Hepatic stellate cell (primary cell): ENCODE results near the gene NADSYN1.

Source experiments
- DNase-seq: peaks from one replicate; pipeline ENCODE4 v3.0.0; 2011; ENCODE audit warnings: low spot score

NADSYN1 gene

DNA sequence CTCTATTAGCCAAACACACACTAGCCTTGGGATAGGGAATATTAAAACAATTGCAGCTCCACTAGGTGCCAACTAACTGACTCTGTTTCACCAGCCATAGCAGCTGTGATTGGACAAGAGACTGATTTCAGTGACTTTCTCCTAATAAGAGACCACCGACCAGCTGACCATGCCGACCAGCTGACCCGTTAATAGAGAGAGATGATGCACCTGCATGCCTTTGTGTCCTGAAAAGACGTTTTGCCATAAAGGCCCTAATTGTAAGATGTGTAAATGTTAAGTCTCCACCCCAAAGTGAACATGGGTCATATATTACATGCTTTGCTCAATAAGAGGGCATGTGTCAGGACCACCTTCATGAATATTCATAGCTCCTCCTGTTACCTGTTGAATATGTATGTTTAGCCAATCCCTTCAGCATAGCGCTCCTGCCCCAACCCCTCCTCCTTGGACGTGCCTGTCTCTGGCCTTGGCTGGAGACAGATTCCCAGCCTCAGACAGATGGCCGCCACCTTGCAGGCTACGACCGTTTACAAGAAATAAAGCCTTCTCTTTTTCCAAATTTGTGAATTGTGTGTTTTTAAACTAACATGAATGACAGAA is 1.3 kb upstream of the NADSYN1 start:
- no peak for DNase-seq

DNA sequence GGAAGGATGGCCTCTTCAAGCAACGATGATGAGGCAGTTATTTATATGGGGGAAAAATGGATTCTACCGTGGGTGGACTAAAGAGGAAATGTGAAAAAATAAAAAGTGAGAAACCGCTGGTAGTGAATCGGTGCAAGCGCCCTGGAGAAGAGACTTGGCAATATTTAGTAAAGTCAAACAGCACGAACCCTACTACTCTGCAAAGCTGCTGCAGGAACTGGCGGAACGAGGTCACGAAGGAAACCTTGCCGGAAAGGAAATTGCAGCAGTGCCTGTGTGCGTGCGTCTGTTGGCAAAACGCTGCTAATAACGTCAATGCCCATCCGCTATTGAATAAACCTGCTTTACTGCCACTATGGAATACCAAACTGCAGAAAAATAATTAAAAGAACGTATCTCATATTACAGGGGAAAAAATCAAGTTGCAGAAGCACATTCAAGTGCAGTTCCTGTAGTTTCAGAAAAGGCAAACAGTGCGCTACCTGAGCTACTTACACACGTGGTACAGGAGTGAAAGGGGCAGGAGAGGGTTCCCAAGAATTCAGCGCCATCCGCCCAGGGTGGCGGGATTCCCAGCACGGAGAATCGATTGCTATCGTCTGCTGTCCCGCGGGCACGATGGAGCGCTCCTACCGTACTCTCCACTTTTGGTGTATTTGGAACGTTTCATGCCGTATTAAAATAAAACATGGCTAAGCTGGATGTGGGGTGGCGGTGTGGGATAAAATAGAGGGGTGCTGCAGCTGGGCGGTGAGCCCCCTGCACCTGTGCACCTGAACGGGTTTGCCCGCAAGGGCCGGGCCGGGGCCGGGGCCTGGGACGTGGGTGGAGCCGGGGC is 585 bp upstream of the NADSYN1 start:
- peak; percentile 48 for DNase-seq

DNA sequence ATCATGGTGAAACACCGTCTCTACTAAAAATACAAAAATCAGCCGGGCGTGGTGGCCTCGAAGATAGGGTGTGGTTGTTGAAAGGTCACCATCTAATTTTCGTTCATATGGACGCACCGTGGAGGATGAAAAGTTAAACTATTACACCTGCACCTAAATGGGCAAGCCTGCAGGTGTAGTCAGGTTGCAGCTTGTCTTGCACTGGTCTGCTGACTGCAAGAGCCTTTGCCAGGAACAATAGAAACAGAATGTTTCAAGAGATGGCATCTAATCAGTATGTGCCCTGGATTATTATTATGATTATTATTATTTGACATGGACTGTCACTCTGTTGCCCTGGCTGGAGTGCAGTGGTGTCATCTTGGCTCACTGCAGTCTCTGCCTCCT is 908 bp downstream of the NADSYN1 start:
- DNase-seq = no peak

GRCh38 chr11:71454470-71455113 is 1.6 kb downstream of the NADSYN1 start:
- DNase-seq = no peak

DNA sequence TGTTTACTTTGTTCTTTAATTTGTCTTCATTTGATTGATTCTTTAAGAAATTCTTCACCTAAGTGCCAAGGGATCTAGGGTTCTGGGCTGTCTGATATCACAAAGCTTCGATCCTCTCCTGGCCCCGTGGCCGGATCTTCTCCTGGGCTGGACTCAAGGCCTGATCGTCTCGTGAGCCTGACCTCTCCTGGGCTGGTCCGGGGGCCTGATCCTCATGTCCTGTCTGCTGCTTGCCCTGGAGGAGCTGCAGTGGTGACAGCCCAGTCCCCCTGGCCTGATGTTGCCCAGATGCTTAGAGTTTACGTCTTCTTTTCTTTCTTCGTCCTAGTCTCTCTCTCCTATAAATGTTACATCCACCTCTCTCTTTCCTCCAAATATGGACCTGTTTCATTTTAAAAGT is 3.3 kb downstream of the NADSYN1 start:
- DNase-seq = no peak

- DNase-seq = no peak
Measured at GRCh38 chr11:71456831-71457230, 3.8 kb downstream of the NADSYN1 start.

DNA sequence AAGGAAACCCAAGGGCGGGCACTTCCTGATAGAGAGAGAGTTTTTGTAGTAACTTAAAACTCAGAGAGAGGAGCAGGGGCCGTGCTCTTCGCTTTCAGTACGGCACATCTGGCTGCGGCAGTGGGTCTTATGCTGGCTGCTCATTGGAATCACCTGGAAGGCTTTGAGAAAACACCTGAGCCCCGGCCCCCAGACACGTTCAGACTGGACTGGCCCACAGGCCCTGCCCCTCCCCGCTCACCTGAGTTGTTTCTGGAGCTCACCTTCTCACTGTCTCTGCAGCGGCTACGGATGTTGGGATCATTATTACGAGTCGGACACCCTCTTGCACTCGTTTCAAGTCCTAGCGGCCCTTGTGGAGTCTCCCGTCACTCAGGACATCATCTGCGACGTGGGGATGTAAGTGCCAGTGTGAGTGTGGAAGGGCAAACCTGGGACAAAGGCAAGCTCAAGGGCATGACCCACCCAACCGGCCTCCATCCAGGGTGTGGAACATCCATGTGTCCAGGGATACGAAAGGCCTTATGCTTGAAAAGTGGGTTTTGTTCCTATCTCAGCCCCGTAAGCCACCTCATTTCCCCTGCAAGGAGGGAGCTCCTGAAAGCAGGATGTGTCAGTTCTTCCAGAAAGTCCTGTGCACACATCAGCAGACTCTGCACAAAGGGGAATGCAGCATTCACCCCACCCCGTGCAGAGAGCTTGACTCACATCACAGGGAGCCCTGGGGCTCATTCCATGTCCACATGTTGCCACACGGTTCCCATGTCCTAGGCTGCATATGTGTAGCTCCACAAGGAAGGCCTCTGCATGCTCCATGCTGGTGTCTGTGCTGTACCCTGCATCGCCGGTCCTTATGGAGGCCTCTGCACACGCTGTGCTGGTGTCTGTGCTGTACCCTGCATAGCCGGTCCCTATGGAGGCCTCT is 5.4 kb downstream of the NADSYN1 start:
- no peak for DNase-seq

DNA sequence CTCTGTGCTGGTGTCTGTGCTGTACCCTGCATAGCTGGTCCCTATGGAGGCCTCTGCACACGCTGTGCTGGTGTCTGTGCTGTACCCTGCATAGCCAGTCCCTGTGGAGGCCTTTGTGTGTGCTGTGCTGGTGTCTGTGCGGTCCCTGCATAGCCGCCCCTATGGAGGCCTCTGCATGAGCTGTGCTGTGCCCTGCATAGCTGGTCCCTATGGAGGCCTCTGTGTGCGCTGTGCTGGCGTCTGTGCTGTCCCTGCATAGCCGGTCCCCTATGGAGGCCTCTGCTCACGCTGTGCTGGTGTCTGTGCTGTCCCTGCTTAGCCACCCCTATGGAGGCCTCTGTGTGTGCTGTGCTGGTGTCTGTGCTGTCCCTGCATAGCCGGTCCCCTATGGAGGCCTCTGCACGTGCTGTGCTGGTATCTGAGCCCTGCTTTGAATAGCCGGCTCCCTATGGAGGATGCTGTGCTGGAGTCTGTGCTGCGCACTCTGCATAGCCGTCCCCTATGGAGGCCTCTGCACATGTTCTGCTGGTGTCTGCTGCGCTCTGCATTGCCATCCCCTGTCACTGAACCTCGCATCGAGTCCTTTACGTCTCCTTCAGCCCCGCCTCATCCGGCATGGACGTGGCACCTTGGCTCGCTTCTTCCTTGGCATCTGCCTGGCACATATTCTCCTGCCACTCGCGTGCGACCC is 6.2 kb downstream of the NADSYN1 start:
- no peak for DNase-seq

DNA sequence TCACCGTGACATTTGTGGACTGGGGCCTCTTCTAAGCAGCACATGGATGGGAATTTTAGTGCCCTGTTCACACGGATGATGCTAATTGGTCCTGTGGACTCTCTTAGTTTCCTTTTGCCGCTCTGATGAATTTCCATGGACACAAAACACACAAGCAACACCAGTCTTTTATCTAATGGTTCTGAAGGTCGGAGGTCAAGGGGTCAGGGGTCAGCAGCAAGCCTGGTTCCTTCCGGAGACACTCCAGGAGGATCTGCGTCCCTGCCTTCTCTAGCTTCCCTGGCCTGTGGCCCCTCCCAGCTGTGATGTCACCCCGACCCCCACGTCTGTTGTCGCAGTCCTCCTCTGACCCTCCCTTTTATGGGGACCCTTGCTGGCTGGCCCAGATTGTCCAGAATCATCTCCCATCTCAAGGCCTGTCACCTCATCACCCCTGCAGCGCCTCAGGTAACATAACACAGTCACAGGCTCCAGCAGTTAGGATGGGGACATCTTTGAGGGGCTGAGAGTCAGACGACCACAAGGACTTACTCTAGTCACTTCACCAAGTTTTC is 6.8 kb downstream of the NADSYN1 start:
- no peak for DNase-seq

DNA sequence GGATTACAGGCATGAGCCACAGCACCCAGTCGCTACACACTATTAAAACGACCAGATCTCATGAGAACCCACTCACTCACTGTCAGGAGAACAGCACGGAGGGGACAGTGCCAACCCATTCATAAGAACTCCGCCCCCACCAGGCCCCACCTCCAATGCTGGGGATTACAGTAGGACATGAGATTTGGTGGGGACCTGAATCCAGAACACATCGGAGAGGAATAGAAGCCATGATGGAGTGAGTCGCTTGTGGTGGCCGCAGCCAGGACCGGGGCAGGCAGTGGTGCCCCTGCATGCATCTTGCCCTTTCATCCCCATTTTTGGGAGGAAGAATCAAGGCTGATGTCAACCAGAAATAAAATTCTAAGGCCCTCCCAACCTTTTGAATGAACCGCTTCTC is 8.7 kb downstream of the NADSYN1 start:
- no peak for DNase-seq

DNA sequence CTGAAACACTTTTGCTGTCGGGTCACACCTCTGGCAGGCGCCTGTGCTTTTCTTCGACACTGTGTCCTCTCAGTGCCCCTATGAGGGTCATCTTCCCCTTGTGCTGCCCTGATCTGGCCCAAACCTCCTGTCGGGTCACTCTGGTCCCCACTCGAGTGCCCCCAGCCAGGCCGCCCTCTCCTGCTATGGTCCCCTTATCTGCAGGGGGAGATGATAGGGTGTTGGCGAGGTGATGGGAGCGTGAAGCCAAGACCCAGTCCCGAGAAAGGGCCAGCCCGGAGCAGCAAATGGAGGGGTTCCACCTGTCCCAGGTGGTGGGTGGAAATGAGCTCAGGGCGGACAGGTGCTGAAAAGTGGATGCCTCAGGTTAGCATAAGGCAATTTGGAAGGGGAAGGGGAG is 9.7 kb downstream of the NADSYN1 start:
- no peak for DNase-seq

- DNase-seq = no peak
Measured at GRCh38 chr11:71463331-71464211, 10.6 kb downstream of the NADSYN1 start.

DNA sequence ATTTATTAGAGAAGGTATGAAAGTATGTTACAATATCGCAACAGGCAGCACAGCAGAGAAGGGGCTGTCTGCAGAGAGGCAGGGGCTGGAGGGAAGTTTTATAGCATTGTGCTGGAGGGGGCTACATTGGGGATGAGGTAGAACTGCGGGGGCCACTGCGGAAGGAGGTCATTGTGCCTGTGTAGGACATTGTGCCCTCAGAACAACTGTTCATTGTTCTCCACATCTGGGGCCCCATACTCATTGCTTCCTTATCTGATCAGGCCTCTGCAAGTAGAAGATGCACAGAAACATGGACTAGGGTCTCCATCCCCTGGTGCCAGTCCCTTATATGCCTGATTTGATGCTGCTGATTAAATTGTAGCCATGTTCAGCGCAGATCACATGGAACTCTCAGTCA is 12.1 kb downstream of the NADSYN1 start:
- no peak for DNase-seq

GRCh38 chr11:71466358-71466757 is 13.4 kb downstream of the NADSYN1 start:
- DNase-seq = no peak

- no peak for DNase-seq
Measured at GRCh38 chr11:71467164-71467563, 14.2 kb downstream of the NADSYN1 start.

- DNase-seq = no peak
Measured at GRCh38 chr11:71470946-71471345, 17.9 kb downstream of the NADSYN1 start.

GRCh38 chr11:71472357-71472885 is 19.4 kb downstream of the NADSYN1 start:
- DNase-seq = no peak

GRCh38 chr11:71472941-71473792 is 20.2 kb downstream of the NADSYN1 start:
- DNase-seq = no peak

GRCh38 chr11:71473793-71474080 is 20.7 kb downstream of the NADSYN1 start:
- no peak for DNase-seq
